OCI-LY7 (cell line): Measurements from ENCODE around the gene TSPAN12. TPM values are rescaled to one million over a fixed set of nuclear protein-coding genes. Genes with fewer than 3 reads are reported as not detected.

Experiments used
- BruUV-seq: library from RNA; stranded (reverse); fragments of 400-500 nt; replicated peaks from 2 replicates; lab custom pipeline; 2021; lab: Mats Ljungman, UMichigan
- CTCF ChIA-PET: fragments of 300-600 bp; sonication (Branson Sonifier 250); formaldehyde crosslinking; loops from one replicate; lab custom pipeline; 2022; ENCODE audit warnings: antibody characterized with exemption; ENCODE audit not compliant: unreplicated experiment; lab: Charles Lee
- POLR2A ChIA-PET: fragments of 300-600 bp; sonication (Branson Sonifier 250); formaldehyde crosslinking; loops from one replicate; lab custom pipeline; 2022; ENCODE audit warnings: antibody characterized with exemption; lab: Charles Lee
- DNase-seq: peaks from one replicate; pipeline ENCODE4 v3.0.0-alpha.2; 2015; ENCODE audit warnings: low spot score
- H2AFZ ChIP-seq: fragments of 200-600 bp; sonication (generic), shearing (Covaris generic); 2 replicates; pipeline ENCODE4 v1.6.1; 2014; ENCODE audit warnings: mild to moderate bottlenecking, antibody characterized with exemption, low read length, moderate library complexity
- H3K27ac ChIP-seq: fragments of 200-600 bp; sonication (generic); 2 replicates; pipeline ENCODE4 v1.5.1; 2014; ENCODE audit warnings: mixed run types, low read depth, mild to moderate bottlenecking, moderate library complexity, low read length, inconsistent platforms; ENCODE audit not compliant: poor library complexity, severe bottlenecking
- H3K36me3 ChIP-seq: fragments of 200-600 bp; sonication (generic); 2 replicates; pipeline ENCODE4 v1.6.1; 2014; ENCODE audit warnings: mild to moderate bottlenecking, antibody characterized with exemption, low read length, moderate library complexity, mixed read lengths; ENCODE audit not compliant: insufficient read depth
- H3K4me1 ChIP-seq: fragments of 200-600 bp; sonication (generic); 2 replicates; pipeline ENCODE4 v1.5.1; 2014; ENCODE audit warnings: mild to moderate bottlenecking, low read length; ENCODE audit not compliant: insufficient read depth, poor library complexity, severe bottlenecking
- H3K4me2 ChIP-seq: fragments of 200-600 bp; sonication (generic); 2 replicates; pipeline ENCODE4 v1.6.1; 2014; ENCODE audit warnings: mild to moderate bottlenecking, low read length
- H3K4me3 ChIP-seq: fragments of 200-600 bp; sonication (generic); 2 replicates; pipeline ENCODE4 v1.5.1; 2014; ENCODE audit warnings: mild to moderate bottlenecking, low read depth, low read length; ENCODE audit not compliant: poor library complexity, severe bottlenecking
- H3K79me2 ChIP-seq: fragments of 200-600 bp; sonication (generic); 2 replicates; pipeline ENCODE4 v1.6.1; 2016; ENCODE audit warnings: low read depth, mild to moderate bottlenecking, low read length, moderate library complexity, mixed read lengths; ENCODE audit not compliant: insufficient read depth
- H3K9me2 ChIP-seq: fragments of 200-600 bp; sonication (generic); 2 replicates; pipeline ENCODE4 v1.6.1; 2016; ENCODE audit warnings: mild to moderate bottlenecking, low read length, mixed read lengths; ENCODE audit not compliant: insufficient read depth
- H3K9me3 ChIP-seq: fragments of 200-600 bp; sonication (generic); 2 replicates; pipeline ENCODE4 v1.6.1; 2014; ENCODE audit warnings: mild to moderate bottlenecking, mixed run types, low read length, mixed read lengths
- H4K20me1 ChIP-seq: fragments of 200-600 bp; sonication (generic); 2 replicates; pipeline ENCODE4 v1.6.1; 2014; ENCODE audit warnings: mild to moderate bottlenecking, antibody characterized with exemption, low read length, moderate library complexity, mixed read lengths; ENCODE audit not compliant: insufficient read depth
- CTCF ChIP-seq: fragments of 200-600 bp; sonication (generic); conservative IDR thresholded peaks from 2 replicates; pipeline ENCODE4 v1.5.1; 2014; ENCODE audit warnings: mild to moderate bottlenecking, antibody characterized with exemption, low read length, moderate library complexity, mixed read lengths
- EZH2phosphoT487 ChIP-seq: fragments of 200-600 bp; sonication (generic); IDR thresholded peaks from 2 replicates; pipeline ENCODE4 v1.6.1; 2018; ENCODE audit warnings: low read depth, borderline replicate concordance, mild to moderate bottlenecking, mixed run types, antibody characterized with exemption, low read length, moderate library complexity, mixed read lengths
- intact Hi-C: fragments of 100-400 bp; cut with micrococcal nuclease; formaldehyde crosslinking; loops from one replicate; pipeline ENCODE4 v1.10.0; 2022; ENCODE audit not compliant: unreplicated experiment
- total RNA-seq, 2 experiments: library from RNA; depleted of rRNA in 1 of 2; stranded (reverse); fragments of >200 nt in 1 of 2; shearing (Covaris generic) in 1 of 2; gene quantifications; 2 replicates each; pipeline ENCODE4 v1.2.3, GENCODE V29; 2014 to 2022

TSPAN12 gene
- total RNA-seq, 2 experiments from 2014 or later: not detected

- intact Hi-C loops: no loop called here
- DNase-seq: no peak
- H3K9me3 ChIP-seq: no peaks in the 10 kb centered on the region
- H3K4me3 ChIP-seq: no peak overlapping the region
- no peaks in the 10 kb centered on the region for H3K9me2 ChIP-seq
- H3K4me1 ChIP-seq: no peaks in the 10 kb centered on the region
- no TSS peak for BruUV-seq
- H4K20me1 ChIP-seq: no peaks in the 10 kb centered on the region
- TF ChIP-seq CTCF (no peak), EZH2phosphoT487 (no peak)
- H3K79me2 ChIP-seq: no peaks in the 10 kb centered on the region
- no peak overlapping the region for H3K4me2 ChIP-seq
- H3K36me3 ChIP-seq: no peaks in the 10 kb centered on the region
- CTCF ChIA-PET: no interaction called here
- no peak overlapping the region for H2AFZ ChIP-seq
- H3K27ac ChIP-seq: no peak overlapping the region
- POLR2A ChIA-PET: no interaction called here
Observed at GRCh38 chr7:120738816-120739215, 119.1 kb downstream of the TSPAN12 start.

Other genes starting within 250 kb of the TSPAN12 start
- 12.5 and 21.4 TPM in 2 replicates for gene ING3, start 92.6 kb upstream of the TSPAN12 start, total RNA-seq (2014; rRNA removed; shearing (Covaris generic))
- gene ING3, start 92.6 kb upstream of the TSPAN12 start, total RNA-seq (2022): 22.2 and 22.7 TPM in 2 replicates
- not detected in 2 replicates for gene CPED1, start 130.6 kb upstream of the TSPAN12 start, total RNA-seq (2014; rRNA removed; shearing (Covaris generic))
- gene CPED1, start 130.6 kb upstream of the TSPAN12 start, total RNA-seq (2022): not detected in 2 replicates